K562 (cell line): ENCODE data around the gene IKZF4. TPM values are rescaled to one million over a fixed set of nuclear protein-coding genes. Genes with fewer than 3 reads are reported as not detected.

ENCODE experiments used
- CREB1 ChIP-seq, 2 experiments: sonication (generic) in 1 of 2; formaldehyde crosslinking in 1 of 2; IDR thresholded peaks; 2 replicates each; pipeline versions ENCODE4 v1.6.1 to v1.8.0; 2012 to 2022; ENCODE audit warnings: inconsistent platforms in 1 of 2, mild to moderate bottlenecking in 1 of 2, missing genetic modification reagents in 1 of 2, moderate library complexity in 1 of 2
- HBP1 ChIP-seq: fragments of 450-650 bp; formaldehyde crosslinking; IDR thresholded peaks from 2 replicates; pipeline ENCODE4 v1.4.0; 2022; ENCODE audit warnings: missing genetic modification characterization
- HNRNPK ChIP-seq: fragments of 200-400 bp; formaldehyde crosslinking; IDR thresholded peaks from one replicate; pipeline ENCODE4 v1.6.1; 2018; ENCODE audit warnings: mild to moderate bottlenecking, low read depth, low read length; ENCODE audit not compliant: poor library complexity, severe bottlenecking
- PTRF ChIP-seq: fragments of 450-650 bp; IDR thresholded peaks from 2 replicates; pipeline ENCODE4 v1.6.1; 2016; ENCODE audit warnings: mild to moderate bottlenecking, missing genetic modification characterization, missing compliant biosample characterization
- REST ChIP-seq, 2 experiments: fragments of 450-650 bp; formaldehyde crosslinking in 1 of 2; IDR thresholded peaks; 2 replicates each; pipeline versions ENCODE4 v1.4.0 to v1.6.1; 2014 to 2020; ENCODE audit warnings: mild to moderate bottlenecking in 2 of 2, borderline replicate concordance in 1 of 2, low read depth in 1 of 2
- SETDB1 ChIP-seq: IDR thresholded peaks from one replicate; pipeline ENCODE4 v1.6.1; 2012; ENCODE audit warnings: low read length, control low read depth, inconsistent platforms
- SMAD2 ChIP-seq: fragments of 150-350 bp; IDR thresholded peaks from 2 replicates; pipeline ENCODE4 v1.6.1; 2014; ENCODE audit warnings: low read depth, mild to moderate bottlenecking, low read length
- SREBF1 ChIP-seq: fragments of 150-350 bp; IDR thresholded peaks from 2 replicates; pipeline ENCODE4 v1.6.1; 2014; ENCODE audit warnings: antibody characterized with exemption, low read depth, low read length, borderline replicate concordance
- ZC3H11A ChIP-seq: IDR thresholded peaks from 2 replicates; pipeline ENCODE4 v1.6.1; 2012; ENCODE audit warnings: low read depth, low read length, improper control_type of control experiment
- ZNF707 ChIP-seq: fragments of 250-450 bp; sonication (Bioruptor Pico); conservative IDR thresholded peaks from 2 replicates; pipeline ENCODE4 v1.8.0; 2022; ENCODE audit warnings: inconsistent platforms, mild to moderate bottlenecking, moderate library complexity
- ZNF780A ChIP-seq: fragments of 250-450 bp; sonication (Bioruptor Pico); IDR thresholded peaks from 2 replicates; pipeline ENCODE4 v1.5.0; 2021; ENCODE audit warnings: mild to moderate bottlenecking
- polyA plus RNA-seq, 8 experiments: library from polyadenylated mRNA; depleted of rRNA in 4 of 8; stranded (reverse) in 5 of 8; unstranded in 3 of 8; fragments of >200 nt; fragmentation: Nextera tagmentation in 2 of 8; fragmentation: Illumina TruSeq in 1 of 8; extraction: Ambion mirVana in 2 of 8; extraction: Trizol in 1 of 8; gene quantifications; 2 replicates each; pipeline versions ENCODE4 v1.2.1 to v1.2.3, GENCODE V29; 2011 to 2014; ENCODE audit warnings: inconsistent platforms in 1 of 8, missing spikeins in 1 of 8
- total RNA-seq, 7 experiments: library from RNA; depleted of rRNA in 6 of 7; stranded (reverse); fragments of >200 nt in 6 of 7; fragmentation: Illumina TruSeq in 2 of 7; extraction: Trizol in 2 of 7; gene quantifications; 2 replicates each; pipeline versions ENCODE4 v1.2.1 to v1.2.3, GENCODE V29; 2011 to 2021; ENCODE audit warnings: low replicate concordance in 1 of 7
- TF ChIP-seq, protein P1 (sequence below): fragments of 250-450 bp; sonication (Bioruptor Pico); IDR thresholded peaks from 2 replicates; pipeline ENCODE4 v1.8.0; 2022; ENCODE audit warnings: inconsistent platforms
- TF ChIP-seq, protein P2 (sequence below): fragments of 250-450 bp; sonication (Bioruptor Pico); IDR thresholded peaks from 2 replicates; pipeline ENCODE4 v1.5.0; 2020; ENCODE audit warnings: mild to moderate bottlenecking

Gene IKZF4
- total and polyA plus RNA-seq, 9 of the 15 experiments (the other 6 are each of a cell fraction or from before 2014, with no cell fraction given) = 1.9 to 16.3 (median 3.6) TPM

- no peak for TF ChIP-seq REST (IDR thresholded peaks at IDR 0.05; ENCODE audit: borderline replicate concordance)
- no peak for TF ChIP-seq REST (CRISPR knock-in tag; IDR thresholded peaks at IDR 0.05; ENCODE audit: low read depth)
- TF ChIP-seq SREBF1 = no peak
- no peak for TF ChIP-seq SETDB1
- no peak for TF ChIP-seq HNRNPK
- TF ChIP-seq, protein P1, sequence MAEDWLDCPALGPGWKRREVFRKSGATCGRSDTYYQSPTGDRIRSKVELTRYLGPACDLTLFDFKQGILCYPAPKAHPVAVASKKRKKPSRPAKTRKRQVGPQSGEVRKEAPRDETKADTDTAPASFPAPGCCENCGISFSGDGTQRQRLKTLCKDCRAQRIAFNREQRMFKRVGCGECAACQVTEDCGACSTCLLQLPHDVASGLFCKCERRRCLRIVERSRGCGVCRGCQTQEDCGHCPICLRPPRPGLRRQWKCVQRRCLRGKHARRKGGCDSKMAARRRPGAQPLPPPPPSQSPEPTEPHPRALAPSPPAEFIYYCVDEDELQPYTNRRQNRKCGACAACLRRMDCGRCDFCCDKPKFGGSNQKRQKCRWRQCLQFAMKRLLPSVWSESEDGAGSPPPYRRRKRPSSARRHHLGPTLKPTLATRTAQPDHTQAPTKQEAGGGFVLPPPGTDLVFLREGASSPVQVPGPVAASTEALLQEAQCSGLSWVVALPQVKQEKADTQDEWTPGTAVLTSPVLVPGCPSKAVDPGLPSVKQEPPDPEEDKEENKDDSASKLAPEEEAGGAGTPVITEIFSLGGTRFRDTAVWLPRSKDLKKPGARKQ (CRISPR knock-in tag) = no peak
- TF ChIP-seq HBP1 (CRISPR knock-in tag) = no peak
- TF ChIP-seq CREB1 (IDR thresholded peaks at IDR 0.05) = peak; percentile 54; the same call in 1 of the 2 replicates
- TF ChIP-seq CREB1 (CRISPR knock-in tag; IDR thresholded peaks at IDR 0.05) = peak; percentile 68
- TF ChIP-seq, protein P2, sequence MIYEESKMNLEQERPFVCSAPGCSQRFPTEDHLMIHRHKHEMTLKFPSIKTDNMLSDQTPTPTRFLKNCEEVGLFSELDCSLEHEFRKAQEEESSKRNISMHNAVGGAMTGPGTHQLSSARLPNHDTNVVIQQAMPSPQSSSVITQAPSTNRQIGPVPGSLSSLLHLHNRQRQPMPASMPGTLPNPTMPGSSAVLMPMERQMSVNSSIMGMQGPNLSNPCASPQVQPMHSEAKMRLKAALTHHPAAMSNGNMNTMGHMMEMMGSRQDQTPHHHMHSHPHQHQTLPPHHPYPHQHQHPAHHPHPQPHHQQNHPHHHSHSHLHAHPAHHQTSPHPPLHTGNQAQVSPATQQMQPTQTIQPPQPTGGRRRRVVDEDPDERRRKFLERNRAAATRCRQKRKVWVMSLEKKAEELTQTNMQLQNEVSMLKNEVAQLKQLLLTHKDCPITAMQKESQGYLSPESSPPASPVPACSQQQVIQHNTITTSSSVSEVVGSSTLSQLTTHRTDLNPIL = no peak
- TF ChIP-seq ZNF707 (CRISPR knock-in tag) = no peak
- TF ChIP-seq ZC3H11A = no peak
- TF ChIP-seq SMAD2 = no peak
- no peak for TF ChIP-seq PTRF (tag)
- TF ChIP-seq ZNF780A = no peak
These were observed 59.1 kb downstream of the IKZF4 start, which contains the start of gene ERBB3 (continued) for GRCh38 chr12:56079723-56080555.
